HG02571 (cell line): ENCODE data around the gene SORCS2.

Experiments used
- ATAC-seq: cut with Tn5 transposase; IDR thresholded peaks from one replicate; pipeline ENCODE4 v1.9.1; 2021; ENCODE audit warnings: mild to moderate bottlenecking, moderate library complexity; ENCODE audit not compliant: unreplicated experiment

The SORCS2 gene

GRCh38 chr4:7691982-7692381 is 499.6 kb downstream of the SORCS2 start:
- no peak for ATAC-seq

- no peak for ATAC-seq
Observed at GRCh38 chr4:7692451-7693236, 500.3 kb downstream of the SORCS2 start.

- no peak for ATAC-seq
Observed at GRCh38 chr4:7693237-7693608, 500.9 kb downstream of the SORCS2 start.

- ATAC-seq: no peak
Observed at GRCh38 chr4:7693711-7694110, 501.4 kb downstream of the SORCS2 start.

GRCh38 chr4:7694324-7694723 is 502.0 kb downstream of the SORCS2 start:
- no peak for ATAC-seq

- no peak for ATAC-seq
Observed at GRCh38 chr4:7697343-7697742, 505.0 kb downstream of the SORCS2 start.

GRCh38 chr4:7697821-7698220 is 505.5 kb downstream of the SORCS2 start:
- no peak for ATAC-seq

- ATAC-seq: no peak
Observed at GRCh38 chr4:7698584-7698983, 506.2 kb downstream of the SORCS2 start.

GRCh38 chr4:7699031-7699430 is 506.7 kb downstream of the SORCS2 start:
- ATAC-seq: no peak

- ATAC-seq: no peak
Observed at GRCh38 chr4:7699825-7700224, 507.5 kb downstream of the SORCS2 start.

GRCh38 chr4:7700665-7701064 is 508.3 kb downstream of the SORCS2 start:
- no peak for ATAC-seq

- no peak for ATAC-seq
Observed at GRCh38 chr4:7701866-7702649, 509.7 kb downstream of the SORCS2 start.

GRCh38 chr4:7703688-7704087 is 511.4 kb downstream of the SORCS2 start:
- no peak for ATAC-seq

- ATAC-seq: no peak
Observed at GRCh38 chr4:7704091-7704490, 511.8 kb downstream of the SORCS2 start.

- no peak for ATAC-seq
Observed at GRCh38 chr4:7704625-7705024, 512.3 kb downstream of the SORCS2 start.

GRCh38 chr4:7705062-7705461 is 512.7 kb downstream of the SORCS2 start:
- ATAC-seq: no peak

GRCh38 chr4:7705593-7705992 is 513.3 kb downstream of the SORCS2 start:
- no peak for ATAC-seq

- ATAC-seq: no peak
Observed at GRCh38 chr4:7708238-7708637, 515.9 kb downstream of the SORCS2 start.

GRCh38 chr4:7708981-7709380 is 516.6 kb downstream of the SORCS2 start:
- ATAC-seq: no peak

- no peak for ATAC-seq
Observed at GRCh38 chr4:7709431-7709830, 517.1 kb downstream of the SORCS2 start.

- ATAC-seq: no peak
Observed at GRCh38 chr4:7710126-7710525, 517.8 kb downstream of the SORCS2 start.

GRCh38 chr4:7710576-7711306 is 518.4 kb downstream of the SORCS2 start:
- ATAC-seq: no peak
